Smooth muscle cell (in vitro differentiated cells): ENCODE measurements around the gene GDF9. TPM values are rescaled to one million over a fixed set of nuclear protein-coding genes. Genes with fewer than 3 reads are reported as not detected.

Experiments used
- DNase-seq: peaks from one replicate; lab custom pipeline; 2025; ENCODE audit not compliant: unreplicated experiment; lab: John Stamatoyannopoulos, UW
- H2AFZ ChIP-seq: fragments of 200-600 bp; sonication (generic); 2 replicates; pipeline ENCODE4 v1.6.0; 2016; ENCODE audit warnings: antibody characterized with exemption, low read depth, mild to moderate bottlenecking
- H3F3A ChIP-seq: fragments of 200-600 bp; sonication (generic); 2 replicates; pipeline ENCODE4 v1.6.0; 2017; ENCODE audit warnings: antibody characterized with exemption, low read depth
- H3K27ac ChIP-seq: fragments of 200-600 bp; sonication (generic); 2 replicates; pipeline ENCODE4 v1.5.1; 2016; ENCODE audit warnings: low read depth, mild to moderate bottlenecking
- H3K27me3 ChIP-seq: fragments of 200-600 bp; sonication (generic); 2 replicates; pipeline ENCODE4 v1.6.1; 2016; ENCODE audit warnings: low read depth, mild to moderate bottlenecking
- H3K36me3 ChIP-seq: fragments of 200-600 bp; sonication (generic); 2 replicates; pipeline ENCODE4 v1.5.1; 2016; ENCODE audit warnings: low read depth
- H3K4me1 ChIP-seq: fragments of 200-600 bp; sonication (generic); 2 replicates; pipeline ENCODE4 v1.5.1; 2016; ENCODE audit warnings: low read depth
- H3K4me2 ChIP-seq: fragments of 200-600 bp; sonication (generic); 2 replicates; pipeline ENCODE4 v1.6.0; 2016; ENCODE audit warnings: mild to moderate bottlenecking
- H3K4me3 ChIP-seq: fragments of 200-600 bp; sonication (generic); 2 replicates; pipeline ENCODE4 v1.5.1; 2016; ENCODE audit warnings: mild to moderate bottlenecking
- H3K79me2 ChIP-seq: fragments of 200-600 bp; sonication (generic); 2 replicates; pipeline ENCODE4 v1.6.0; 2016; ENCODE audit warnings: low read depth, mild to moderate bottlenecking
- H3K9ac ChIP-seq: fragments of 200-600 bp; sonication (generic); 2 replicates; pipeline ENCODE4 v1.6.0; 2016; ENCODE audit warnings: low read depth
- H3K9me3 ChIP-seq: fragments of 200-600 bp; sonication (generic); replicated peaks from 2 replicates; pipeline ENCODE4 v1.5.1; 2016; ENCODE audit warnings: low read depth
- H4K20me1 ChIP-seq: fragments of 200-600 bp; sonication (generic); 2 replicates; pipeline ENCODE4 v1.6.0; 2016; ENCODE audit warnings: low read depth
- CTCF ChIP-seq: fragments of 200-600 bp; sonication (generic); IDR thresholded peaks from 2 replicates; pipeline ENCODE4 v1.5.1; 2017; ENCODE audit warnings: borderline replicate concordance, mild to moderate bottlenecking, antibody characterized with exemption; ENCODE audit not compliant: insufficient read depth, poor library complexity, severe bottlenecking
- WGBS: methylation state at CpG from one replicate; pipeline ENCODE4 v1.1.7; 2016; ENCODE audit warnings: low lambda C conversion rate; 5-methylcytosine and 5-hydroxymethylcytosine counted together
- polyA plus RNA-seq: library from polyadenylated mRNA; unstranded; fragments of >200 nt; fragmentation: Nextera tagmentation; extraction: Ambion mirVana; gene quantifications from 2 replicates; pipeline ENCODE4 v1.2.1, GENCODE V29; 2016
- total RNA-seq: library from RNA; depleted of rRNA; stranded (reverse); fragments of >200 nt; gene quantifications from 2 replicates; pipeline ENCODE4 v1.2.3, GENCODE V29; 2014

Gene GDF9
- total and polyA plus RNA-seq, 2 experiments from 2014 or later: 0.46 to 1.9 TPM

GRCh38 chr5:132838516-132839282 lies 27.6 kb downstream of the GDF9 start:
- Histone ChIP-seq H3K79me2 (no peaks in the 10 kb centered on the region), H3K4me3 (no peak overlapping the region), H2AFZ (no peak overlapping the region), H3K36me3 (no peaks in the 10 kb centered on the region), H3K9ac (no peak overlapping the region), H4K20me1 (no peaks in the 10 kb centered on the region), H3F3A (no peaks in the 10 kb centered on the region), H3K27me3 (no peaks in the 10 kb centered on the region), H3K4me2 (no peak overlapping the region), H3K4me1 (peaks cover 12% of the 10 kb centered on the region), H3K27ac (no peak overlapping the region), H3K9me3 (no peaks in the 10 kb centered on the region)
- 62% methylated on average over 3 of the region's 3 CpGs for WGBS
- no peak for DNase-seq
- no peak for TF ChIP-seq CTCF

- DNase-seq: no peak
- Histone ChIP-seq H3K9ac (no peak overlapping the region), H3K27me3 (no peaks in the 10 kb centered on the region), H3K27ac (no peak overlapping the region), H4K20me1 (no peaks in the 10 kb centered on the region), H3K9me3 (no peaks in the 10 kb centered on the region), H3K79me2 (no peaks in the 10 kb centered on the region), H3K4me1 (peaks cover 12% of the 10 kb centered on the region), H3F3A (no peaks in the 10 kb centered on the region), H3K4me2 (no peak overlapping the region), H3K4me3 (no peak overlapping the region), H2AFZ (no peak overlapping the region), H3K36me3 (no peaks in the 10 kb centered on the region)
- 91% methylated on average over 2 of the region's 2 CpGs for WGBS
- no peak for TF ChIP-seq CTCF
Observed at GRCh38 chr5:132837868-132838267, 28.4 kb downstream of the GDF9 start.

GRCh38 chr5:132836852-132837251 lies 29.4 kb downstream of the GDF9 start:
- Histone ChIP-seq H3K36me3 (no peaks in the 10 kb centered on the region), H3K27ac (no peak overlapping the region), H3F3A (no peaks in the 10 kb centered on the region), H3K4me2 (no peak overlapping the region), H3K79me2 (no peaks in the 10 kb centered on the region), H3K27me3 (no peaks in the 10 kb centered on the region), H3K9me3 (no peaks in the 10 kb centered on the region), H3K9ac (no peak overlapping the region), H3K4me3 (no peak overlapping the region), H2AFZ (no peak overlapping the region), H4K20me1 (no peaks in the 10 kb centered on the region), H3K4me1 (peaks cover 12% of the 10 kb centered on the region)
- TF ChIP-seq CTCF: no peak
- WGBS: 87% methylated on average over 1 of the region's 1 CpG
- no peak for DNase-seq

GRCh38 chr5:132834057-132834456 lies 32.2 kb downstream of the GDF9 start:
- Histone ChIP-seq H3K9ac (no peak overlapping the region), H3K36me3 (no peaks in the 10 kb centered on the region), H4K20me1 (no peaks in the 10 kb centered on the region), H3F3A (no peaks in the 10 kb centered on the region), H3K4me2 (no peak overlapping the region), H2AFZ (no peak overlapping the region), H3K27me3 (no peaks in the 10 kb centered on the region), H3K9me3 (no peaks in the 10 kb centered on the region), H3K79me2 (no peaks in the 10 kb centered on the region), H3K4me3 (no peak overlapping the region), H3K27ac (no peak overlapping the region), H3K4me1 (peaks cover under 1% of the 10 kb centered on the region)
- WGBS: 97% methylated on average over 3 of the region's 3 CpGs
- no peak for TF ChIP-seq CTCF
- DNase-seq: no peak
